LoVo (cell line): Measurements from ENCODE around the gene MTRF1.

Experiments used
- DNase-seq: peaks from one replicate; pipeline ENCODE4 v3.0.0-alpha.2; 2016; ENCODE audit warnings: low spot score

MTRF1 gene, protein sequence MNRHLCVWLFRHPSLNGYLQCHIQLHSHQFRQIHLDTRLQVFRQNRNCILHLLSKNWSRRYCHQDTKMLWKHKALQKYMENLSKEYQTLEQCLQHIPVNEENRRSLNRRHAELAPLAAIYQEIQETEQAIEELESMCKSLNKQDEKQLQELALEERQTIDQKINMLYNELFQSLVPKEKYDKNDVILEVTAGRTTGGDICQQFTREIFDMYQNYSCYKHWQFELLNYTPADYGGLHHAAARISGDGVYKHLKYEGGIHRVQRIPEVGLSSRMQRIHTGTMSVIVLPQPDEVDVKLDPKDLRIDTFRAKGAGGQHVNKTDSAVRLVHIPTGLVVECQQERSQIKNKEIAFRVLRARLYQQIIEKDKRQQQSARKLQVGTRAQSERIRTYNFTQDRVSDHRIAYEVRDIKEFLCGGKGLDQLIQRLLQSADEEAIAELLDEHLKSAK

DNA sequence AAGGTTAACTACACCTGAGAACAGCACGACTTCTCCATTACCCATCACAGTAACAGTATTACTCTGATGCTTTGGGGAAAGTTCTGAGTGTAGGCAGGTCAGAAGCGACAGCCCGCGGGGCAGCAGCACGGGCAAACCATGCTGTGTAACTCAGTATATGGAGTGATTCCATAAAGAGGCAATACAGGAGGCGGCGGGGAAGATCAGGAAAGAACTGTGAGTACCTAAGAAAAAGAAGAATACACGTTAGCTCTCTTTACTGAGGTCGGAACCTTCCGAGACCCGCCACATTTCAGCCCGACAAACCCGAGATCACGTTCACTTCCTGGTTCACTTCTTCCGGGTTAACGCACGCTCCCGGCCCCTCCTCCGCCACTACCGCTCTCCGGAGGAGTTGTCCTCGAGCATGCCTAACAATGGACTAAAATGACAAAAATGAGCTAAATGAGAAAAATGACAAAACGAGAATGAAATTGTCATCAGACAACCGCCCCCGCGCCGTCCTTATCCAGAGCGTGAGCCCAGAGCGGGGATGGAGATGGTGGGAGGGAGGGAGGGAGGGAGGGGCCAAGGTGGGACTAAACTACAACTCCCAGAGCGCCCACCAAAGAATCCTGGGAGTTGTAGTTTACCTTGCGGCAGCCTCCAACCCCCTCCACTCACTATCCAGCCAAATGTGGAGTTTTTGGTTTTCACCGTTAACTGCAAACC, at the start of gene MTRF1:
TSS of gene MTRF1 (minus strand) at position 316 of the 711 bp plus-strand sequence. CDS start 2,669 bp downstream, outside the sequence.
- DNase-seq, result peak; percentile 77

DNA sequence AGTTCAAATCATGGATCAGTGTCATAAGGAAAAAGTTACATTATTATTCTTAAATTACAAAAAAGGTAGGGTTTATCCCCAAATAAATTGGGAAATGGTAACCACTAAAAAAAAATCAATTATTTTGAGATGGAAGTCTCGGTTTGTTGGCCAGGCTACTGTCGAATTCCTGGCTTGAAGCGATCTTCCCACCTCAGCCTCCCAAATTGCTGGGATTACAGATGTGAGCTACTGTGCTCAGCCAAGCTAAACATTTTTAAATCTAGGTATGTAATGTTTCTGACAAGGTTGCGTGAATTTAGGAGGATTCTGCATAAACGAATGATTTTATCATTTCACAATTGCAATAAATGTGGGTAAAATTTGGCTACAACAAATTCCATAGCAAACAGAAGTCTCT, 49.7 kb upstream of the MTRF1 start:
- no peak for DNase-seq

DNA sequence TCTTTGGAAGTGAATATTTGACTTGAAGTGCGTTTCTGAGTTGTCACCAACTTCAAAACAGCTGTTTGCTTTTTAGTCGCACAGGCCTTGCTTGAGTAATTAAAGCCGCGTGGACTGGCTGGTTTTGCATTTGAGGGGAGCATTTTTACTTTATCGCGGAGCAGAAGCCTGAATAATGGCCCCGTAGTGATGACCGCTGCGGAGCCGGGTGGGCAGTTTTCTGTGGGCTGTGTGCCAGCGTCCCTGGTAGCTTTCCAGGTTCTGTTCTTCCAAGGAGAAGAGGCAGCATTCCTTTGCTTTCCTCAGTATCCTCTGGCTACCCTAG, 48.8 kb upstream of the MTRF1 start:
- peak; percentile 45 for DNase-seq

DNA sequence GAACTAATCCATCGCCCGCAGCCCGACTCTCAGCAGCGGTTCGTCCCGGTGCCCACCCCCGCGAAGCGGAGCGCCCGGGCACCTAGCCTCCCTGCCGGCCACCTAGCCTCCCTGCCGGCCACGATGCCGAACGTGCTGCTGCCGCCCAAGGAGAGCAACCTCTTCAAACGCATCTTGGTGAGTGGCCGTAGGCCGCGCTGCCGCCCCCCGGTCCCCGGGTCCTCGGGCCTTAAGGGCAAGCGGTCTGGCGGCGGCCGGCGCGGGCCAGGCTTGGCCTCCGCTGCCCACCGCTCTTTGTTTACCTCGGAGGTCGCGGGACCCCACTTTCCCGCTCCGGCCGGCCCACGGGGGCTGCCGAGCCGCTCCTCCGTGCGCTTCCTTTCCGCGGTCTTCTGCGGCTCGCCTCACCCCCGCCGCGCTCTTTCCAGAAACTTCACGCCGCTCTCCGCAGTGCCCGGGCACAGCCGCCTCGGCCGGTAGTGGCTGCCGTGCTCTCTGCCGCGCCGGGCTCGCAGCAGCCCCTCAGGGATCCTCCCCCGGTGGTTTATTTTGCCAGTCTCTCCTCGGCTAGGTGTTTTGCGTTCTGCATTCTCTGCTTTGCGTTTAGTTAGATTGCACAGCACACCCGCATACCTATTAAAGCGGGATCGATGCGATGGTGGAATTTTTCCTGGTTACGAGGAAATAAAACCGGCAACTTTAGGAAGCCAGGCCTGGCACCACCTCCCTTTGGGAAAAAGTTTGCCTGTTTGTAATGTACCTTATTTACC, 48.2 kb upstream of the MTRF1 start:
- peak; percentile 35 for DNase-seq

DNA sequence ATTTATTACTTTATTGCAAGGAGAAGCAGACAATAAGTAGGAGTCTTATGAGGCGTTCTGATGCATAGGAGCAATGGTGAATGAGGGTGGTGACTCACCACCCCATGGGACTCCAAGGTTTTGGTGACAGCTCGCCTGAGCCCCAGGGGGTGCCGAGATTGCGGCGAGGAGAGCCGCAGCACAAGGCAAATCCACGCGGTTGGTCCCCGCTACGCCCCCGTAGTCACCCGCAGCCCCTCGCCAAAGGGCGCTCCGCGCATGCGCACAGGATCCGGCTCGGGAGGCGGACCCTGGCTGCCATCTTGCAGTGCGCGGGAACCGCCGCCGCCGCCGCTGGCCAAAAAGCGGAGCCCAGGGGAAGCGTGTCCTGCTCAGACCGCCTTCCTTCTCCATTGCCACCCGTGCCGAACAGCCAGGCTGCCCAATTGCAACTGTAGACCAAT, 47.6 kb upstream of the MTRF1 start, which contains the start of gene NAA16:
TSS of gene NAA16 (plus strand) at position 305 of the 443 bp plus-strand sequence. CDS start 262 bp downstream, outside the sequence.
- DNase-seq, result peak; percentile 94

DNA sequence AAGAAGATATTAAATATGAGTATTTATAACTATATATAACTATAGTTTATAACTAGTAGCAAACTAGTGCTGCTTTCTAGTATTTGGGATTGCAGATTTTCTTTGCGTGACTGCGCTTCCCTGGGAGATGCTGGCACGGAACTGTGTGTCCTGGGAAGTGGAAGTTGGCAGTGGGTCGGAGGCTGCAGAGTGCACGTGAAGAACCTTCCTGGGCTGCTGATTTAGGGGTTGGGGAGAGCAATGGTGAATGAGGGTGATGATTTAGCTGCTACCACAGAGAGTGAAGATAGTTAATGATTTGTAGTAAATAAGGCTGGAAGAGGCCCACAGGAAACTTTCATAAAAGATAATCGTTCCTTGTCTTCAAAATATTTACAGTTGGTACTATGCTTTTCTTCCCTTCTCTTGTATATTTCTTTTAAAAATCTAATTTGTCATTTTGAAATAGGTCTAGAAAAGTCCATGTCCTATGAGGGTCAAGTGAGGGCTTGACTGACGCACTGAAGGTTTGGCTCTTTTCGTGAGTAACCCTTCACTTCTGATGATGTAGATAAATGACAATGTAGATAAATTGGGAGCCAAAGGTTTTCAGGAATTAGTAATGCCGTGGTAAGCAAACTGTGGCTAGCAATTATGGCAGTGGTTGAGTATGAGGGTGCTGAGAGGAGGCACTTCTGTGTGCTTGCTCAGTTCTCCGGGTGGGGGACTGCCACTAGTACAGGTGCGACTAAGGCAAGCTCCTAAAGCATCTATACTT, 44.7 kb upstream of the MTRF1 start:
- DNase-seq, result no peak

DNA sequence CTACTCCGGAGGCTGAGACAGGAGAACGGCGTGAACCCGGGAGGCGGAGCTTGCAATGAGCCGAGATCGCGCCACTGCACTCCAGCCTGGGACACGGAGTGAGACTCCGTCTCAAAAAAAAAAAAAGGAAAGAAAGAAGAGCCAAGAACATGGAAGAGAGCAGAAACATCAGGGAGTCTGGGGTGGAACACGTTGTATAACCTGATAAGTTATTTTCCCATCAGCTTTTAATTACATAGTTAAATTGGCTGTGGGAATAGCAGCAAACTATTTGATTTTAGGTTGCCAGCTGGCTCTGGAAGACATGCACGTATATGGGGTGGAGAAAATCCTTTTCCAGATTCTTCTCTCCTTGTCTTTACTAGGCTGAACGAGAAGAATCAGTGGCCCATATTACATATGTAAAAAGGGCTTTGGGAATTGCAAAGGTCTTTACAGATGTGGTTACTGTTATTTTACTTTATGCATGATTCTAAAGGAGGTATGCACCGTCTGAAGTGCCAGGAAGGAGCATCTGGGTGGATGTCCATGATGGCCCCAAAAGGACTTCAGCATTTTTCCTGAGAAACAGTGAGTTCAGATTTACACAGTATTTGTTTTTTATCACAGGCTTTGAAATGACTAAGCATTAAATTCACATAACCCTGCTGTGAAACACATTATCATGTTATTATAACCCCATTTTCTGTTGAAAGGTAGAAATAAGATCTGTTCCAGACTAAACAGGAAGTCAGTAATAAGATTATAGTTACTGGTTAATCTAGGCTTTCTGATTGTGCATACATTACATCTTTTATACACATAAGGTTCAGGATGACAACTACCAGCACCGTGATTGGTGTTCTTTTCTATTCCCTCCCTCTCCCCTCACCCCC, 43.1 kb upstream of the MTRF1 start:
- DNase-seq, result no peak

DNA sequence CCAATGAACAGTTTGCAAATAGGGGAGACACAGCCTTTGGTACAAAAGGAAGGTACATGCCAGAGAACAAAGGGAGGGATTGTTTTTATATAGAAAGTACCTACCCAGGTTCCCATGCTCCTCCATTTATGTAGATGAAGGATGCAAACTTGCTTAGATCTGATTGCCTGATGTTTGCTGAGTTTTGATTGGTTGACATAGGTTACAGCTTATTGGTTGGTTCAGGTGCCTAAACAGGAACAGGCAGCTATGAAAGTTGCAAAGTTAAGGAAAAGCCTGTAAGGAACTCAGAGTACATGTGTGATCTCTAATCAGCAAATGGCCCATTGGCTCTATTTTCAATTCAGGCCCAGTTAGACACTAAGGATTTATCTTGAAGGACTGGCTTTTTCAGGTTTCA, 41.2 kb upstream of the MTRF1 start:
- DNase-seq, result no peak

DNA sequence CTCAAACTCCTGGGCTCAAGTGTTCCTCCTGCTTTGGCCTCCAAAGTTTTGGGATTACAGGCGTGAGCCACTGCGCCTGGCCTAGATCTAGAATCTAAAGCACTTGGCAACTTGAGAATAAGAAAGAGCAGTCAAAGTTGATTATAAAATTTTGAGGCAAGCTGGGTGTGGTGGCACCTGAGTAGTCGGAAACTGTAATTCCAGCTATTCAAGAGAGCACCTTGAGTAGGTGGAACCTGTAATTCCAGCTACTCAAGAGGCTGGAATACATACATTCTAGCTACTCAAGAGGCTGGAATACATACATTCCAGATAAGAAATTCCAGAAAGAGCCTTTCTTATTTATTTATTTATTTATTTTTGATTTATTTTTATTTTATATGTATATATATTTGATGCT, 39.4 kb upstream of the MTRF1 start:
- DNase-seq, result no peak

DNA sequence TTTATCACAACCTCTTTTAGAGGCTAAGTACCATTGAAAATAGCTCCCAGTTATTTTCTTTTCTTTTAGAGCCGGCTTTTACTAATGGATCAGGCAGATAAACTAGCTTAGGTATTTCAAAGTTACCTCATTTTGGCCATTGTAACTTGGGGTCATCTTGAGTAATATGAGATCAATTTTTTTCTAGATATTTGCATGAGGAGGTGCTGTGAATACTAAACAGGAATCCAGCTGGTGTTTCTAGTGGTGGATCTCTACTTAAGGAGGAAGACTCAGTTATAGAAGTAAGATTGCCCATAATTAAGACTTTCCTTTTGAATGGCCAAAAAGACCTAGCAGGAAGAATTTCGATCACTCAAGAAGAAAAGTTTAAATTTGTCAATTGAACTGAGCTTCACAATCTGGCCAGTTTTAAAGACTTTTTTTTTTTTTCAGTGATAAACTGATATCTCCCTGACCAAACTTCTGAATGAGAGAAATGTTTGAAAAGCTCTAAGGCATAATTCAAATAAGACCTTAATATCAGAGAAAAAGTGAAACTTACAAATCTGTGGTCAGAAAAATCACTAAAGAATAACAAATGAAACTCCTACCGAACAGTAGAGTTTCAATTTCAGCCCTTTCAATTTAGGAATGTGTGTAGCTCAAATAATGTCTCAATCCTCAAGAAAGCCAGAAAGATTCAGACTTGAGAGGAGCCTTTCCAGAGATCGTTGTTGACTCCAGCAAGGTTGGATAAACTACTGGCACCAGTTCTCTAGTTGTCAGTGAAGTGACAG, 36.1 kb upstream of the MTRF1 start:
- DNase-seq, result no peak

DNA sequence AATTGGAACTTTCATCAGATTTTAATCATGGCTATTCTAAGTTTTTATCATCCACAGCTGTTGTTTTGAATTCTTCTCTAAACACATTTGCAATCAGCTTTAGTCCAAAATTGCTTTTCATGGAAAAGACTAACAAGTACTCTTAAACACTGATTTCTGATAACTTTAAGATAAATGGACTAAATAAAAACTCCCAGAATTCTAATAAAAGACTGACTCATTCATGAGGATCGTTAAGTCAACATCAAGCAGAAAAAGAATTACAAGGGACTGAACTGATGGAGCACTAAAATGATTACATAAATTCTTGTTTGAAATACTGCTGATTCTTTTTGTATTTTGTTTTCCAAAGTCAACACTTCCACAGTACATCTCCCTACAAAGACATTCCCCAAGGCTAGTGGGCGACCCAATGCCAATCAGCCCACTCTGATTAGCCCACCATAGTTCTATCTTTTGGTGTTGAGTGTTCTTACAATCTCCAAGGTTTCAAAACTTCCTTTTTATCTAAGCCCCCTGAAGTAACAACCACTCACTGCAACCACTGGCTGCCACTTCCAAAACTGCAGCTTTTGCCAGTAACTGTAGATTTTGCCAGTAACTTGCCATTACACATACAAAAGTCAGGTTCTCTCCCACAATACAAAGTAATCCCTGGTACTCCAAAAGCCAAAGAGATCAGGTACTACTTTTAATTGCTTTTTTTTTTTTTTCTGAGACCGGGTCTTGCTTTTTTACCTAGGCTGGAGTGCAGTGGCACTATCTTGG, 33.7 kb upstream of the MTRF1 start:
- no peak for DNase-seq

DNA sequence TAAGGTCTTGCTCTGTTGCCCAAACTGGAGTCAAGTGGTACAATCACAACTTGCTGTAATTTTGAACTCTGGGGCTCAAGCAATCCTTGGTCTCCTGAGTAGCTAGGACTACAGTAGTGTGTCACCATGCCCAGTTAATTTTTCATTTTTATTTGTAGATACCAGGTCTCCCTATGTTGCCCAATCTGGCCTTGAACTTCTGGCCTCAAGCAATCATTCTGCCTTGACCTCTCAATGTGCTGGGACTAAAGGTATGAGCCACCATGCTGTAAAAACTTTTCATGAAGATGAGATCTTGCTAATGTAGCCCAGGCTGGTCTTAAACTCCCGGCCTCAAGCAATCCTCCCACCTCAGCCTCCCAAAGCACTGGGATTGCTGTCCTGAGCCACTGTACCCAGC, 32.6 kb upstream of the MTRF1 start:
- no peak for DNase-seq

DNA sequence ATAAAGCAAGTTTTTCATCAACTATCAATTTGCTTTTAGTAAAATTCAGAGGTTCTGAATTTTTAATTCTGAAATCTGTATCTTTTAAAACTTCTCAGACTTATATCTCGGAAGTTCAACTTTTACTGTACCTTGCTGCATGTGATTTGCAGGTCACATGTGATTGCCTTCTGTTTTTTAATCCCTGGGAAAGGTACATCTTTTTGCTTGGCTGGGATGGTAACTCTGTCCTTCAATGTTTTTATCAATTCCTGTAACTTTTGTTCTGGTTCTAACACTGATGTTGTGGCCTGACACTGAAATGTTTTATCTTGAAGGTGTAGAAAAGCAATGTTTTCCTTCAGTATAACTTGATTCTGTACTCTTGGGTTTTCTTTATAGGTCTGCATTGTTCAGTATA, 31.5 kb upstream of the MTRF1 start:
- DNase-seq, result no peak

DNA sequence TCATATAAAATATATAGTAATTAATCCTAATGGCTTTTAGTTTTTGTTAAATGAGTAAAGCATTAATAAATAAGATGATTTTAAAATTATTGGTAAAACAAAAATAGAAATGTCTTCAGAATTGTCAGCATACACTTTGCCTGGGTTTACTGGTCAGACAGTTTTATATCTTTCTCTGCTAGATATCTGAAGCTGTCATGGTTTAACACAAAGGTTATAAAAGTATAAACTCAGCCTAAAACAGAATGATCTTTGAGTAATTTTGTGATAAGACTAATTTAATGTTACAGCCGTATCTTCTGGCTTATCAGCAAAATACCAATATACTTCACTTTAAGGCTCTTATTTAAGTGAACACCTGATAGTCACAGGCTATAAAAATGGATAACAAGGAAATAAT, 29.9 kb upstream of the MTRF1 start:
- no peak for DNase-seq

DNA sequence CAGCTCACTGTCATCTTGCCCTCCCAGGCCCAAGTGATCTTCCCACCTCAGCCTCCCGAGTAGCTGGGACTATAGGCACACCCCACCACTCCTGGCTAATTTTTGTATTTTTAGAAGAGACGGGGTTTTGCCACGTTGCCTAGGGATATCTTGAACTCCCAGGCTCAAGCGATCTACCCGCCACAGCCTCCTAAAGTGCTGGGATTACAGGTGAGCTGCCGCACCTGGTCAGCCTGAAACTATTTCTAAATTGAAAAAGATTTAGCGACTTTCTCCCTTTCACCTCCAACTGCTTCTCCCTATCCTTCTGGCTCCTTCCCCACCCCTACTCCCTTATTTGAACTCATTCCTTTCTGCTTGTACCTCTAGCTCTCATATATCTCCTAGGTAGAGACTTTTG, 27.9 kb upstream of the MTRF1 start:
- no peak for DNase-seq

DNA sequence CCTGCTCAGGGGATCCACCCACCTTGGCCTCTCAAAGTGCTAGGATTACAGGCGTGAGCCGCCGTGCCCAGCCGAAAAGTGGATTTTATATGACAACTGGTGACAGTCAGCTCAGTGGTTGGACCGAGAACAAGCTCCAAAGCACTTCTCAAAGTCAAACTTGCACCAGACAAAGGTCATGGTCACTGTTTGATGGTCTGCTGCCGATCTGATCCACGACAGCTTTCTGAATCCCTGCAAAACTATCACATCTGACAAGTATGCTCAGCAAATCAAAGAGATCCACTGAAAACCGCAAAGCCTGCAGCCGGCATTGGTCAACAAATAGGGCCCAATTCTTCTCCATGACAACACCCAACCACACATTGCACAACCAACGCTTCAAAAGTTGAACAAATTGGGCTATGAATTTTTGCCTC, 26.1 kb upstream of the MTRF1 start:
- no peak for DNase-seq

DNA sequence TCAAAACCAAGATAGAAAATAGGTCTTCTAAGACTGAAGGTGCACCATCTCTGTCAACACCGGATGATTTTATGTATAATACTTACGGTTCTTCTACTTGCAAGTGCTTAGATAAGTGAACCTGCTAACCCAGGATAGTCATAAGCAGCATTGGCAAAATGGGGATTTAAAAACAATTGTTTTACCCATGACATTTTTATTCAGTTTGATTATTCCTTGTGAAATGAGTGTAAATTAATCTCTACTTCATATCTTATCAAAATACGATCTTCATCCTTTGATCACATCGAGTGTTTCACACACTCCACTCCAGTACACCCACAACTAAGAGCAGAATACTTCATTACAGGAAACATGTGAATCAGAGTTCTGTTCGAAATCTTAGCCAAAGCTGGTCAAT, 23.0 kb upstream of the MTRF1 start:
- no peak for DNase-seq

DNA sequence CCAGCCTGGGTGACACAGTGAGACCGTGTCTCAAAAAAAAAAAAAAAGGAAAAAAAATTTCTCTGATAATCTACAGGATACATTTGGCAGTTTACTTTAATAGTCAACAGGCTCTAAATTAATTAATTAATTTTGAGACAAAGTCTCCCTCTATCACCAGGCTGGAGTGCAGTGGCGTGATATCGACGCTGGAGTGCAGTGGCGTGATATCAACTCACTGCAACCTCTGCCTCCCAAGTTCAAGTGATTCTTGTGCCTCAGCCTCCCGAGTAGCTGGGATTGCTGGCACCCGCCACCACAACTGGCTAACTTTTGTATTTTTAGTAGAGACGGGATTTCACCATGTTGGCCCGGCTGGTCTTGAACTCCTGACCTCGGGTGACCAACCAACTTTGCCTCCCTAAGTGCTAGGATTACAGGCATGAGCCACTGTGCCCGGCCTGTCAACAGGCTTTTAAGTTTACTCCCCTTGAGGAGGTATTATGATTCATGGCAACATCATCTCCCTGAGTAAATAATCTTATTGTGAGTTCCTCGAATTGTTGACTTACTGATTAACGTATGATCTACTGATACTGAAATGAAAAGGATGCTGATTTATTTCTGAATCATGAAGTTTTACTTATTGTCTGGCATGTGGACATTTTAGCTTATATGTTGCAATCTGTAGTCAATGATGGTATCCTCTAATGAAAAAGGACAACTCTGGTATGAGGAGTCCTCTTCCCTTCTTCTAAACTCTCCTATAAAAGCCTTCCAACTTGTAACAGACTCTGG, 21.3 kb upstream of the MTRF1 start:
- DNase-seq, result peak; percentile 56
